HG02642 (cell line): ENCODE measurements around the gene RAB40C.
A peak's percentile ranks its signal among the peaks of the same experiment; 100 is the strongest.

Experiments
- ATAC-seq: cut with Tn5 transposase; IDR thresholded peaks from one replicate; pipeline ENCODE4 v1.9.1; 2021; ENCODE audit warnings: mild to moderate bottlenecking; ENCODE audit not compliant: unreplicated experiment, poor library complexity

Gene RAB40C

GRCh38 chr16:559021-559380 lies 30.9 kb upstream of the RAB40C start:
- ATAC-seq: no peak

DNA sequence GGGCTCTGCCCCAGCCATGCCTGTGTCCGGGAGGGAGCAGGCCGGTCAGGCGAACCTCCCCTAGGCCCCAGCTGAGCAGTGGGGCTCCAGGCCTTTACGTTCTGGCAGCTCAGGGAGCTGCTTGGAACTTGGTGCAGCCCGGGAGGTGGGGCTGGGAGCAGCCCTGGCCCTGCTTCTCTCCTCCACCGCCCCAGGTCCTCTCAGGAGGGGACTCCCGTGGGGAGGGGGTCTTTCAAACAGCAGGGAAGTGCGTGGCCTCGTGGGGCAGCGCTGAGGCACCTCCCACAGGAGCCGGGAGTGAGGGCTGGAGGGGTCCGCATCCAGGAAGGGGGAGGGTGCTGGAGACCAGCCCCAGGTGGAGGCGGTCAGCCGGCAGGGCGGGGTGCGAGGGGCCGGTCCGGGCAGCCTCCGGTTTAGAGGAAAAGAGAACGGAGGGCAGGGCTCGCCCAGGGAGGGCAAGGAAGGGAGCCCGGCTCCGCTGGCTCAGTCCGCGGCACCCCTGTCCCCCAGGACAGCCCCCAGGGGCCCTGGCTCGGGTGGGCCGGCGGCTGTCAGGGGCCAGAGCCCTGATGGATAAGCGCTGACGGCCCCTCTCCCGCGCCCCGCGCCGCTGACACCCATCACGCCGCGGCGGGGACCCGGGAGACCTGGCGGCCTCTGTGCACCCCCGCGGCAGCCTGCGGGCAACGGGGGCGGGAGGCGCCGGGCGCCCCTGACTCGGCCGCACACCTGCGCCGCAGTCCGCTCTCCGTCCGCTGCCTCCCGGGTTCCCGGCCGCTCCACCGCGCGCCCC lies 30.3 kb upstream of the RAB40C start:
- no peak for ATAC-seq

DNA sequence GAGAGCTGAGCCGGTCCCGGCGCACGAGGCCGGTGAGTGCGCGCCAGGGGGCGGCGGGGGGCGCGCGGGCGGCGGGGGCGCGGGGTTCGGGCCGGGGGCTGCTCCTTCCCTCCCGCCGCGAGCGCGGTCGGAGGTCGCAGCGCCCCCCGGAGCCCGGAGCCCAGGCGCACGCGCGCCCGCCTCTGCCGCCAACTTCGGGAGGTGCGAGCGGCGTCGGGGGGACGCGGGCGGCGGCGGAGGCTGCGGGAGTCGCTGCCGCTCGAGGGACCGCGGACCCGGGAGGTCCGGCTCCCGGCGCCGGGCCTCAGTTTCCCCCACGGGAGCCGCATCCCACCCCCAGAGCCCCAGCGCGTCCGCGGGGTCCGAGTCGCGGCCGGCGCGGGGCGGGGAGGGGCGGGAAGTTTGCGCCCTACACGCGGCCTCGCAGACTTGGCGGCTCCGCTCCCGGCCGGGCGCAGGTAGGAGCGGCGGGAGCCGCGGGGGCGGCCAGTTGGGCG lies 29.6 kb upstream of the RAB40C start, which contains the start of gene PRR35:
Gene PRR35, plus strand, starts transcription at position 191 of the 497 bp plus-strand sequence. CDS start 2,901 bp downstream, outside the sequence.
- no peak for ATAC-seq

GRCh38 chr16:560701-561412 lies 29.0 kb upstream of the RAB40C start:
- ATAC-seq: no peak

DNA sequence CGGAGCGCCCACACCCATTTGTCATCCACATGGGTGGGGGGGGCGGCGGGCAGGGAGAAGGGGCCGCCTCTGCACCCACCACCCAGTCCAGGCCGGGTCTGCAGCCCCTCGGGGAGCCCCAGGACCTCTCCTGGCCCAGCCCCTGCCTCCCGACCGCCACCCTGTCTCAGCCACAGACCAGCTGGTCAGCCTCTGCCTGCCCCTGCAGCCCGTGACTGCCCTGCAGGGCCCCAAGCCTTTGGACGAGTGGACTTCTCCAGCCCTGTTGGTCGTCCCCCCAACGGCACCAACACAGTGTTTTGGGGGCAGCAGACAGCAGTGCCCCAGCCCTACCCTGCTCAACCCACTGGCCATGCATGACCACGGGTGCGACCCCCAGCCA lies 28.5 kb upstream of the RAB40C start:
- ATAC-seq: no peak

DNA sequence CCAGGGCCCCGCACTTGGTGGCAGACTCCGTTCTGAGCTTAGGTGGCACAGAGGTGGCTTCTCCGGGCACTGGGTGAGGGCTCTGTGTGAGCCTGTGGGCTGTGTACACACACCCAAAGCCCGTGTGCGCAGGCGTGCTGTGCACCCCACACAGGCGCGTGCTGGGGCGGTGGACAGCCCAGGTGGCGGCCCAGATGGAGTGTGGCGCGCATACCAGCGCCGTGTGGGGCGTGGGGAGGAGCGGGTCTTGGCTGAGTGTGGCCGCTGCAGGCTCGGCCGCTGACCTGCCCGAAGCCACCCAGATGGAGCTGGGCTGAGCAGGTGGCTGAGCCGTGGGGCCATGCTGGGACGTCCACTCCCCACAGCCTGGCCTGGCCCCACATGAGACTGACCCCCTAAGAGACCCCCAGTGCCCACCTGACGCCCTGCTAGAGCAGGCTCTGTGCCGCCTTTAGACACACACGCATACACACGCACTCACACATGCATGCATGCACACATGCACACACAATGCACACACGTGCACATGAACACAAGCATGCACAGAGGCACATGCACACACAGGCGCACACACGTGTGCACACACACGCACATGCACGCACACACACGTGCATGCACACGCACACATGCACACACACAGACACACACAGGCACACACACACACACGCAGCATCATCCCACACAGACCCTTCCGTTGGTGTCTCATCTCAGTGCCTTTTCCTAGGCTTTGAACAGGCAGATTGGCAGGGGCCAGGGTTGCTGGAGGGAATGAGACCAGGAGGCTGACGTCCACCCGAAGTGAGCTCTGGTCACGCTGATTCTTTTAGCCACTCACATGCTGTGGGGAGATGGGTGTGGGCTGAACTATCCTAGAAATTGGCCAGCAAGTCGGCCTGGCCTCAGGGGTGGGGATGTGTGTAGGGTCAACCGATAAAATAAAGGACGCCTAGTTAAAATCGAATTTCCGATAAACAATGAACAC lies 27.6 kb upstream of the RAB40C start:
- no peak for ATAC-seq

DNA sequence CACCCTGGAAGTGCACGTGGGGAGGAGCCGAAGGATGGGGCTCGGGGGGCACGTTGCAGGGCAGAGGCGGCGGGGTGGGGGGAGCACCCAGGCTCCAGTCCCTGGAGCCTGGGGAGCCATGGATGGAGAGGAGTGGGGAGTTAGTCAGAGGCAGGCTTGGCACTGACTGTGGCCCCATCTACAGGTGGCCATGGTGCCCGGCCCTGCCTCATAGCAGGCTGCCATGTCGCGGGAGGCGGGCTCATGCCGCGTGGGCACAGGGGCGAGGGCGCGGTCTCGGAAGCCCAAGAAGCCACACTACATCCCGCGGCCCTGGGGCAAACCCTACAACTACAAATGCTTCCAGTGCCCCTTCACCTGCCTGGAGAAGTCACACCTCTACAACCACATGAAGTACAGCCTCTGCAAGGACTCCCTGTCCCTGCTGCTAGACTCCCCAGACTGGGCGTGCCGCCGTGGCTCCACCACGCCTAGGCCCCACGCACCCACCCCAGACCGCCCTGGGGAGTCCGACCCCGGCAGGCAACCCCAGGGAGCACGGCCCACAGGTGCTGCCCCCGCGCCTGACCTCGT lies 26.7 kb upstream of the RAB40C start:
- ATAC-seq: no peak

GRCh38 chr16:564690-565418 lies 25.0 kb upstream of the RAB40C start:
- no peak for ATAC-seq

- ATAC-seq: no peak
Observed at GRCh38 chr16:565419-566330, 24.2 kb upstream of the RAB40C start.

DNA sequence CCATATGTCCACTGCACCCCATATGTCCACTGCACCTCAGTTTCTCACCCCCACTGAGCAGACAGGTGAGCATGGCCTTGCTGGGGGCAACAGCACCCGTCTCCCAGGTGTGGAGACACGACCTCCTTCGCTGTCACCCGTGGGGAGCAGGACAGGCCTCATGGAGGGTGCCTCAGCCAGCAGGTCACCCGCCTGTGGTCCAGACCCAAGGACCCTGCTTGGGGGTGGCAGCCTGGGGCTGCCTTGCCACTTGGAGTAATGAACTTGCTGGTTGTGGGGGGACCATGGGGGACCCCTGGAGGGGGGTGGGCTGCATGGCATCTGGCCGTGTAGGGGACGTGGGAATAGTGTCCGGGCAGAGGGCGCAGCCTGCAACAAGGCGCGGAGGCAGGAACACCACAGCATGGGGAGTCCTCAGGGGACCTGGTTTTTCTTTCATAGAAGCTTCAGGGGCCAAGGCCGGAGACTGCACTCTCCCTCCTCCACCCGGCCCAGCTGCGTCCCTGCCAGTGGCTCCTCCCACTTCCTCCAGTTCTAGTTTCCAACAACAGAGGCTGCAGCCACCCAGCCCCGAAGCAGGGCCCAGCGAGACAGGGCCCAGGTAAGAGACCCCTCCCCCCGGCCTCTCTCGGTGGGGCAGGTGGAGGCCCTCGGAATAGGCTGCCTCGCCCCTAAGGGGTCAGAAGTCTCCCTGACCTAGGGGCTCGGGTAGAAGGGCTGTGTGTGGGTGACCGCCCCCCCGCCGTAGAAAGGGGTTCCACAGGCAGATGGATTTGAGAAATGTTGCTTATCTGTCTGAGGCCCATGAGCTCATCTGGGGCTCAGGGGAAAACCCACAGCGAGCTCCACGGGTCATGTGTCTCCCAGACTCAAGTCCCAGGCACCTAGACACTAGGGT lies 23.1 kb upstream of the RAB40C start, which contains the start of gene NHLRC4:
Gene NHLRC4, plus strand, starts transcription at position 531 of the 898 bp plus-strand sequence. CDS start 1,043 bp downstream, outside the sequence.
- ATAC-seq: no peak

- no peak for ATAC-seq
Observed at GRCh38 chr16:567373-568256, 22.3 kb upstream of the RAB40C start.

DNA sequence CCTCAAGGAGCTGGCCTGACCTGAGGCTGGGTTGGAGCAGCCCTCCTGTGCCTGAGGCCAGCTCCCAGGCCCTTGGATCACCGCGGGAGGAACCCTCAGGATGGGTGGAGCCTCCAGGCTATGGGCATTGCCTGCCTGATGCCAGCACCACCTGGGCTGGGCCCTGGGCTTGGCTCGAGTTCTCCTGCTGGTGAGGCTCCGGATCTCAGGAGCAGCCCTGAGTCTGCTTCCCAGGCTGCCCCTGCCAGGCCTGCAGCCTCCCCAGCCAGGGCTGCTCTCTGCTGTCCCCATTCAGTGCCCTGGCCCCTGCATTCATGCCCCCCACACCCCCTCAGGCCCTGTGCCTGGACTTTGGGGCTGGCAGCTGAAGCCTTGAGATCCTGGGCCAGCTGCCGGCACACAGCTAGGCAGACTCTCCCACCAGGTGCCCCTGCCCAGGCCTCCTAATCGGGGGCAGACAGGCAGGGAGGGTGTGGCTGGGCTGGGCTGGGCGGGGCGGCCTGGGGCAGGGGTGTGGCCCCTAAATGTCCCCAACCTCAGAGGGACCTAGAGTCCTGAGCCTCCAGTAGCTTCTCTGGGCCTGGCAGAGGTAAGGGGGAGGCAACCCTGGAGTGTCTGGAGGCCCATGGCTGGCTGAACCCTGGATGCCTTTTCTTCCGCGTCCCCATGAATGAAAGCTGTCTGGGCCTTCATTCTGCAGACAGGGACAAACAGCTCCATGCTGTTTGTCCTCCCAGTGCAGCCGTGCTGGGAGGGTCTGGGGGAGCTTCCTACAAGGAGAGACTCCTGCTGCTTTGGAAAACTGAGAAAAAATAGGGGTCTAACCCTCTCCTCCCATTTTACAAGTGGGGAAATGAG lies 21.2 kb upstream of the RAB40C start:
- no peak for ATAC-seq

DNA sequence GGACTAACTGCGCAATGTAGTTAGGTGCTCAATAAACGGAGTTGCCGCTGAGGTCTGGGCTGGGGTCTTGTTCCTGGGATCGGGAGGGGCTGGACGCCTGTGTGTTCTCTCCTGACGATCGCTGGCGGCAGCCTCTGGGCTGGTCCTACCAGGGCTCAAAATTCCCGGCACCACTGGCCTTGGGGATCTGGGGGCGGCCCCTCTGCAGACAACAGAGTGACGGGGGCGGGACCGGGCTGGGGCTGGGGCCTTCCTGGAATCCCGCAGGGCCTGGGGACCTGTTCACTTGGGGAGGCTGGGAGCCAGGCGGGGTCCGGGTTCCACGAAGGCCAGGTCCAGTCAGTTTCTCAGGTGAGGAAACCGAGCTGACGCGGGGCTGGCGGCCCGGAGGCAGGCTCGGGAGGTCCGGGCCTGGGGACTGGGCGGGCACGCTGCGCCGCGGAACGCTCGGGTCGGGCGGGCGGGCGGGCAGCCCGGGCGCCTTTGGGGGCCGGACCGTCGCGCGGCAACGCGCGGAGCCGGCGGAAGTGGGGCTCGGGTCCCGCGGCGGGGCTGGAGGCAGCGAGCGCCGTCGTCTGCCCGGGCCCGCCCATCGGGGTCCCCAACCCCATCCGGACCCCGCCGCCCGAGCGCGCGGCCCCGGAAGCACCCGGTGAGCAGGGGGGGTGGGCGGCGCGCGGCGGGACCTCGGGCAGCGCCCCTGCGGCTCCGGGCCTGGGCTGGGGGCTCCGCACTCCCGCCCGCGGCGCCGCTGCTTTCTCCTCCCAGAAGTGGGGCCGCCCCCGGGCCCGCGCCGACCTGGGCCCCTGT lies 20.2 kb upstream of the RAB40C start, which contains the start of gene PIGQ:
Gene PIGQ, plus strand, starts transcription at position 524 of the 810 bp plus-strand sequence. CDS start 4,107 bp downstream, outside the sequence.
- ATAC-seq: peak; percentile 49

- no peak for ATAC-seq
Observed at GRCh38 chr16:572865-573650, 16.8 kb upstream of the RAB40C start.
